Erythroblast (primary cell): ENCODE results near the gene ZNF506.

ENCODE experiments used
- GATA1 ChIP-seq: IDR thresholded peaks from 2 replicates; pipeline ENCODE4 v1.6.1; 2011; ENCODE audit warnings: low read depth, mild to moderate bottlenecking, control low read depth, low read length, moderate library complexity
- POLR2A ChIP-seq: IDR thresholded peaks from 2 replicates; pipeline ENCODE4 v1.6.1; 2011; ENCODE audit warnings: mild to moderate bottlenecking, low read length

DNA sequence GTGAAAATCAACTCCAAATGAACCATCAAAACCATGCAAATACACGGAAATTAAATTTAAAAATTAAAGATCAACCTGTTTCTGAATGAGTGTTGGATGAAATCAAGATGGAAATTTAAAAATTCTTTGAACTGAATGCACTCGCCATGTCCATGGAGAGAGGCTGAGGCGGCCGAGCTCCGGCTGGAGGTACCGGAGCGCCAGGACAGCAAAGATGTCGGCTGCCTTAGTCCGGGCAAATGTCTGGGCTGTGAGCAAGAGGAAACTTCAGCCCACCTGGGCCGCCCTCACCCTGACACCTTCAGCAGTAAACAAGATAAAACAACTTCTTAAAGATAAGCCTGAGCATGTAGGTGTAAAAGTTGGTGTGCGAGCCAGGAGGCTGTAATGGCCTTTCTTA is 5.3 kb upstream of the ZNF506 start:
- TF ChIP-seq POLR2A, result no peak
- TF ChIP-seq GATA1, result no peak
